NCI-H526 (cell line): ENCODE results near the gene RABEP1.
A peak's percentile ranks its signal among the peaks of the same experiment; 100 is the strongest.

Experiments used
- DNase-seq, 2 experiments: peaks; one replicate each; lab custom pipeline; 2025; lab: John Stamatoyannopoulos, UW

Gene RABEP1

GRCh38 chr17:5364156-5364555 lies 82.1 kb downstream of the RABEP1 start:
- no peak for DNase-seq

GRCh38 chr17:5364696-5365095 lies 82.6 kb downstream of the RABEP1 start:
- no peak for DNase-seq

GRCh38 chr17:5365831-5366230 lies 83.7 kb downstream of the RABEP1 start:
- DNase-seq, result no peak

- DNase-seq, result no peak
These were observed 88.3 kb downstream of the RABEP1 start for GRCh38 chr17:5370411-5370810.

DNA sequence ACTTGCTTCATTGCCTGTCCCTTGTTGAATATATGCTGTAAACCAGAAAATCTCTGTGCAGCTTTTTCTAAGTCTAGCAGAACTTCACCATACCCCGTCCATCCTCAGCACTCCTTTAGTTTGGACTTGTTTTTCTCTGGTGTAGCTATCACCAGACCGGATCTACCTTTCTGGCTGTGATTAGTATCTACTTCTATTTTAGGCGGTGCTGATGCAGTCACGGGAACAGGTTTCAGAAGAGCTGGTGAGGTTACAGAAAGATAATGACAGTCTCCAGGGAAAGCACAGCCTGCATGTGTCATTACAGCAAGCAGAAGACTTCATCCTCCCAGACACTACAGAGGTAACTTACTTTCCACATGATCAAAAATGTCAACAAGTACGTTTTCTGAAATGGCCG lies 91.0 kb downstream of the RABEP1 start:
- DNase-seq, result no peak

- DNase-seq, result no peak
These were observed 96.6 kb downstream of the RABEP1 start for GRCh38 chr17:5378566-5379207.

DNA sequence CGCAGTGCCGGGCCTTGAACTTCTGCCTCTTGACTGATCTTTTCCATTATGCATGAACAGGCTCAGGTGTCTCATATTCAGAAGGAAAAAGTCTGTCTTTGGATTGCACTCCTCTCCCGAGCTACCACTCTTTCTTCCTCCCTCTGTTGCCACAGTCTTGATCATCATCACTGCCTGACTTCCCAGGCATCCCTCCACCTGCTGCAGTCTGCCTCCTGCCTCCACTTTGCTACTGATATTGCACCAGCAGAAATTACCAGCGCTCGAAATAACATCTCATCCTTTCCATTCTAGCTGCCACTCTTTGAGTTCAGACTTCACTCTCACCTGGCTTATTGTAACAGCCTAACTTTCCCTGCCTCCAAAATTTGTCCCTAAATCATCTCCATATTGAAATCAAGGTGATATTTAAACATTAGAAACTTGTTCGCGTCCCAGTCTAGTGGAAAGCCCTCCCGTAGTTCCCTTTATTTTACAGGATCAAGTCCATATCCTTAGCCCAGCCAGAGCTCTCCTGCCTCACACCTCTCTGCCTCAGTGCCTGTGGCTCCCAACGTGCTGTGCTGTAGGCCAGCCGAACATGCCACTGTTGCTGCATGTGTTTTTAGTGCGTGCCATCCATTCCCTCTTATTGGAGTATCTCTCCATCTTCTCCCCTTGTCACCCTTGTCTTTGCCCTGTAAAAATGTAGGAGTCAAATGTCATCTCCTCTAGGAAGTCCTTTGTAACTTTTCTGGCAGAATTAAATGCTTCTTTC lies 97.4 kb downstream of the RABEP1 start:
- no peak for DNase-seq

DNA sequence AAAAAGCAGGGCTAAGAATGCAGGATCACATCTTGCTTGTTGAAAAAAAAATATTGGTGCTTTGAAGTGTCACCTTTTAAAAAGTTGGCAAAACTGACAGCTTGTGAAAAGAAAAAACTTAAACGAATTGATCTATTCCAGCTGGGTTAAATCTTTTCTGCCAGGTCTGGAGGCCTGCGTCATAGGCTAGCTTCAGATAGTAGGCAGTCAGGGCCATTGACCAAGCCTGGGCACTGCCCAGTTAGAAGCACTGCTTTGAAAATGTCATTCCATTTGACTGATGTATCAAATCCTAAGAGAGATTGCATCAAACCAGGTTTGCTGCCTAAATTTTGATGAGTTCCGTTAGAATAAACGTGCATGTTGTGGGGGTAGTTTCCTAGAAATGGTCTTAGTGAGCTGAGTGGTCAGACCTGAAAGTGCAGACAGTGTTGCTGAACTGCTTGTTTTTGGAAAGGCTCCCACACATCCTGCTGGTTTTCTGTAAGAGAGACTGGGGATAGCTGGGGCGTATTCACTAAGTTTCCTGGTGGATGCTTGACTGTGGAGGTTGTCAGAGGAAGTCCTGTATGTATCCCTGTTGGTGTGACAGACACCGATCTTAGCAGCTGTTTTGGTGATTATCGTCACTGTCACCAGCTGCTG lies 98.5 kb downstream of the RABEP1 start:
- no peak for DNase-seq

- DNase-seq, result no peak
These were observed 99.5 kb downstream of the RABEP1 start for GRCh38 chr17:5381542-5381941.

DNA sequence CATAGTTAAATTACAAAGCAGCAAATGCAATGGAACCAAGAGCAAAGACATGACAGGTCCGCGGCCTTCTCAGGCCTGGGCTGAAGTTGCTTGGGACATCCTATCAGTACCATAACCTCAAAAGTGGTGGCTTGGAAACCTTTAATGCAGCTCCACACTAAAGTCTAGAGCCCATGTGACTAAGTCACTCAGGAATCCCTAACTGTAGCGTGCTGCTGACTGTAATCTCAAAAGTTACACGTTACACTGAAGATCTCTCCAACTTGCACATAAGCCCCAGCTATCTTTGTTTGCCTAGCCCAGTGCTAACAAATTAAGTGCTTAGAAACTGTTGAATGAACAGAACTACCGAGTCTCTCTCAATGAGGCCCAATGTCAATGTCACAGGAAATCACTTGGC lies 109.6 kb downstream of the RABEP1 start:
- no peak for DNase-seq

DNA sequence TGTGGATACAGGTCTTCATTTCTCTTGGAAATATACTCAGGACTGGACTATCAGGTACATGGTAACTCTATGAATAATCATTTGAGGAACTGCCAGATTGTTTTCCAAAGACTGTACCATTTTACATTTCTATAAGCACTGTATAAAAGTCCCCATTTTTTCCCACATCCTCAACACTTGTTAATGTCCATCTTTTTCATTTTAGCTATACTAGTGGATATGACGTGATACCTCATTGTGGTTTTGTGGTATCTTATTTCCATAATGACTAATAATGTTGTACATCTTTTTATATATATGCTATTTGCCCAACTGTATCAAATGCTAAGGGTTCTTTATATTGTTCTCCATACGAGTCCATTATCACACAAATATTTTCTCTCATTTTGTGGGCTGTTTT lies 114.5 kb downstream of the RABEP1 start:
- no peak for DNase-seq

DNA sequence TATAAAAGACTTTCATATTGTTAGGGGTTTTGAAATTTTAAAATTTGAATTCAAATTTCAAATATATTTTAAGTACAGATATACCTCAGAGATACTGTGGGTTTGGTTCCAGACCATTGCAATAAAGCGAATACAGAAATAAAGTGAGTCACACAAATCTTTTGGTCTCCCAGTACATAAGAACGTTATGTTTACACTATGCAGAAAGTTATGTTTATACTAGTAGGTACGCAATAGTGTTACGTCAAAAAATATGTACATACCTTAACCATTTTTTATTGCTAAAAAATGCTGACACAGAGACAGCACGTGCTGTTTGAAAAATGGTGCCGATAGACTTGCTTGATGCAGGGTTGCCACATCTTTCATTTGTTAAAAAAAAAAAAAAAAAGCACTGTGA lies 117.7 kb downstream of the RABEP1 start:
- DNase-seq, result no peak

DNA sequence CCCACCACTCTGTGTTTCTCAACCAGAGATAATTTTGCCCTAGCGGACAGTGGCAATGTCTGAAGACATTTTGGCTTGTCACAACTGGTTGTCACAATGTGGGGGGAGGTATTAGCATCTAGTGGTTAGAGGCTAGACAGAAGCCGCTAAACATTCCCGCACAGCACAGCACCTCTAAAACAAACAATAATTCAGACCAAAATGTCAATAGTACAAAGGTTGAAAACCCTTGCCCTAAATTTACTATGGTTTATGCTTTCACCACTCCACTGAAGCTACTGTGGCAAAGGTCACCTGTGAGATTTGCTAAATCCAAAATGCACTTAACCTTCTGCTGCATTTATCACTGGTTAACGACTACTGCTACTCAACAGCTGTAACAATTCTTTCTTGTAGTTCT lies 123.3 kb downstream of the RABEP1 start:
- DNase-seq, result no peak

DNA sequence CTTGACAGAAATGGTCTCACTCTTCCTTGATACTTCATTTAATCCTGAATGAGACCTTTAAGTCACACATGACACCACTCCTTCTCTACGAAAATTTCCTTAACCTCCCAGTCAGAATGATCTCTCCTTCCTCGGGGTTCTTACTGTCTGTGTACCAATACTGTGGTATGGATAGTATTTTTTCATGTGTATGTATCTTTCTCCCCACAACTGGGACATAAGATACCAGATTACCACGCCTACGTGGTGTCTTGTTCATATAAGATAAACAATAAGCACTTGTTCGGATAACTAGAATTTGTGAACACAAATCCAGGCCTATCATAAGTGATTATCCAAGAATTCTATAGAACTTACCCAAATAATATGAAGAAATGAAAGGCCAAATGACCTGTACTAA lies 126.1 kb downstream of the RABEP1 start:
- DNase-seq, result no peak

GRCh38 chr17:5410594-5411272 lies 128.6 kb downstream of the RABEP1 start:
- DNase-seq, result no peak

- DNase-seq, result no peak
These were observed 131.6 kb downstream of the RABEP1 start for GRCh38 chr17:5413682-5414081.

GRCh38 chr17:5416901-5417300 lies 134.8 kb downstream of the RABEP1 start:
- DNase-seq, result no peak

DNA sequence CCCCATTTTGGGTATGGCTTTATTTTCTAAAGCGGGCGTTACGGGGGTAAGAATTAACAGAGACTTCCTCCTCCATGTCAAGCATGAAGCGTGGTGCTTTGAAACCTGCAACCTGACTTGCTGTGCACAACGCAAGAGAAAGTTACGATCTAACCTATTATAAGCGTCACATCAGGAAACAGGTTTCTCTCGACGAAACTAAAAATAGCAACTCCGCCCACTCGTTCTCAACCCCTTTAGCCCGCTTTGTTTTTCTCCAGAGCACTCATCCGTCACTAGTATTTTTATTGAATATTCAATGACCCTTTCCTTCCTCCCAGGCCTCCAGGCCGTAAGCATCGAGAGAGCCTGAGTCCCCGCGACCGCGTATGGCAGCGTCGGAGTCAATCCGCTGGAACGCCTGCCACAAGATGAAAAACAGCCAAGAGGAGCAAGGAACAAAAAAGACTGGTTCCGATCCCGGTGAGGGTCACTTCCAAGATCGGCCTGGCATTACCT lies 136.8 kb downstream of the RABEP1 start:
- DNase-seq, result peak; percentile 45 to 56

DNA sequence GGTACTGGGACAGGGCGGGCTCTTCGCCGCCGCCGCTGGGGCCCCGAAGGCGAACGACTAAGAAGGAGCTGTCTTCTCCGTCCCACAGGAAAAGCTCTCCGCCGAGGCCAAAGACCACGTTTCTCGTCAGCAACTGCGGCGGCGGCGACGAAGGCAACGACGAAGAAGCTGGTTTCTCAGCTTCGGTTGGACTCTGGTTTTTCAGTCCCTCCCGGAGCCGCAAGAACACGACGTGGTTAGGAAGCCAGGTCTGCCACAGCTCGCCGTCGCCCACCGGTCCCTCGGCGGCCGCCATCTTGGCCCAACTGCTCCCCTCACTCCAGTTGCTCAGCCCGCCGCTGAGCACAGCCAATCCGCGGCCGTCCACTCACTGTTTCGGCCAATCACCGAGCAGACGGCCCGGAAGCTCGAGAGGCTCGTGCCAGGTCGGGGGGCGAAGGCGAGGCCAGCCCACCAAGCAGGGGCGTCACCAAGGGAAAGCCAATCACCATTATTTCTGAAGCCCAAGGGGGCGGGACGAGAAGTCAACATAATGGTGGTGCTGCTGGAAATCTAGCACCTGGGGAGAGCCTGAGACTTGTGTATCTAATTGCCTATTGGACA lies 137.4 kb downstream of the RABEP1 start, which contains the start of gene NUP88:
TSS of gene NUP88 (minus strand) at position 307 of the 603 bp plus-strand sequence. CDS start at position 295, 12 bp downstream.
- peak; percentile 95 to 97 for DNase-seq

GRCh38 chr17:5419959-5420653 lies 138.0 kb downstream of the RABEP1 start, which contains the start of gene RPAIN:
RPAIN (plus strand) TSS chr17:5420182; CDS start chr17:5420211, 29 bp downstream.
- DNase-seq, result peak; percentile 85 to 90

GRCh38 chr17:5422505-5422904 lies 140.4 kb downstream of the RABEP1 start:
- no peak for DNase-seq
